H1 (cell line): ENCODE measurements around the gene FAM131C. TPM values are rescaled to one million over a fixed set of nuclear protein-coding genes. Genes with fewer than 3 reads are reported as not detected.

Source experiments
- CTCF ChIA-PET: fragments of 300-600 bp; sonication (Branson Sonifier 250); formaldehyde crosslinking; loops from one replicate; lab custom pipeline; 2021; ENCODE audit not compliant: partially characterized antibody; lab: Charles Lee
- POLR2A ChIA-PET: fragments of 300-600 bp; sonication (Branson Sonifier 250); formaldehyde crosslinking; loops from one replicate; lab custom pipeline; 2021; ENCODE audit warnings: inconsistent platforms; ENCODE audit not compliant: partially characterized antibody; lab: Charles Lee
- DNase-seq, 2 experiments: peaks; one replicate each; pipeline versions ENCODE4 v3.0.0 to v3.0.0-alpha.2; 2010 to 2022; ENCODE audit warnings: low spot score in 2 of 2, low read depth in 1 of 2, mixed read lengths in 1 of 2
- FAIRE-seq: peaks from 2 replicates; lab custom pipeline; 2011; peaks lifted over from hg19 to GRCh38; lab: Jason Lieb, UNC
- H2AFZ ChIP-seq: 2 replicates; pipeline ENCODE4 v1.8.1; 2012; ENCODE audit warnings: low read length, inconsistent platforms
- H2AK5ac ChIP-seq: 2 replicates; pipeline ENCODE4 v1.6.1; 2013; ENCODE audit warnings: low read depth, low read length
- H2BK120ac ChIP-seq: replicated peaks from 2 replicates; pipeline ENCODE3; 2013; ENCODE audit warnings: low read depth, low read length, inconsistent platforms
- H2BK12ac ChIP-seq: 2 replicates; pipeline ENCODE4 v1.6.1; 2013; ENCODE audit warnings: low read depth, low read length
- H2BK15ac ChIP-seq: 2 replicates; pipeline ENCODE4 v1.6.1; 2013; ENCODE audit warnings: low read length
- H2BK20ac ChIP-seq: 2 replicates; pipeline ENCODE4 v1.6.1; 2013; ENCODE audit warnings: low read length
- H2BK5ac ChIP-seq: 2 replicates; pipeline ENCODE4 v1.6.1; 2013; ENCODE audit warnings: low read depth, low read length
- H3K14ac ChIP-seq: 2 replicates; pipeline ENCODE4 v1.6.1; 2013; ENCODE audit warnings: inconsistent platforms; ENCODE audit not compliant: insufficient read length
- H3K18ac ChIP-seq: 2 replicates; pipeline ENCODE4 v1.6.1; 2013; ENCODE audit warnings: low read length; ENCODE audit errors: extremely low read depth
- H3K23ac ChIP-seq: 2 replicates; pipeline ENCODE4 v1.6.1; 2013; ENCODE audit warnings: inconsistent platforms; ENCODE audit not compliant: insufficient read length
- H3K23me2 ChIP-seq: 2 replicates; pipeline ENCODE4 v1.6.1; 2013; ENCODE audit warnings: low read depth, low read length
- H3K27ac ChIP-seq: 2 replicates; pipeline ENCODE4 v1.6.1; 2011; ENCODE audit warnings: low read depth, low read length, inconsistent platforms
- H3K27me3 ChIP-seq, 4 experiments: replicated peaks in 1 of 4; 1 replicate in 1 of 4; 2 replicates in 3 of 4; pipeline versions ENCODE4 v1.6.1 to v1.8.1; 2011 to 2013; ENCODE audit warnings: low read length in 3 of 4, mild to moderate bottlenecking in 3 of 4, inconsistent platforms in 2 of 4, mixed read lengths in 2 of 4, moderate library complexity in 1 of 4; ENCODE audit not compliant: control insufficient read depth in 3 of 4, insufficient read depth in 3 of 4; ENCODE audit errors: extremely low read depth in 1 of 4
- H3K36me3 ChIP-seq, 4 experiments: 2 replicates each; pipeline versions ENCODE4 v1.6.1 to v1.8.1; 2011 to 2013; ENCODE audit warnings: mild to moderate bottlenecking in 4 of 4, low read length in 3 of 4, moderate library complexity in 2 of 4, control low read depth in 1 of 4, inconsistent platforms in 1 of 4; ENCODE audit not compliant: insufficient read depth in 4 of 4, control insufficient read depth in 2 of 4
- H3K4ac ChIP-seq: replicated peaks from 2 replicates; pipeline ENCODE3; 2013; ENCODE audit warnings: low read length, low read depth, mixed read lengths, inconsistent platforms; ENCODE audit not compliant: insufficient read length
- H3K4me1 ChIP-seq, 4 experiments: replicated peaks in 1 of 4; 1 replicate in 1 of 4; 2 replicates in 3 of 4; pipeline versions ENCODE4 v1.6.1 to v1.8.1; 2011 to 2013; ENCODE audit warnings: low read length in 3 of 4, inconsistent platforms in 2 of 4, mixed read lengths in 1 of 4; ENCODE audit not compliant: insufficient read depth in 4 of 4, control insufficient read depth in 3 of 4
- H3K4me2 ChIP-seq, 2 experiments: 2 replicates each; pipeline versions ENCODE4 v1.6.1 to v1.8.1; 2011 to 2013; ENCODE audit warnings: low read depth in 2 of 2, low read length in 2 of 2, control low read depth in 1 of 2, inconsistent platforms in 1 of 2, mild to moderate bottlenecking in 1 of 2; ENCODE audit not compliant: insufficient read depth in 1 of 2
- H3K4me3 ChIP-seq, 4 experiments: fragments of 200-600, 300-600 bp in 1 of 4; sonication (generic), shearing (Covaris generic), sonication (Bioruptor Twin) in 1 of 4; 2 replicates each; pipeline versions ENCODE4 v1.5.1 to v1.8.1; 2011 to 2016; ENCODE audit warnings: low read length in 4 of 4, low read depth in 3 of 4, control low read depth in 2 of 4, inconsistent platforms in 2 of 4, mild to moderate bottlenecking in 2 of 4, mixed read lengths in 1 of 4, moderate library complexity in 1 of 4; ENCODE audit not compliant: insufficient read depth in 2 of 4; ENCODE audit errors: extremely low read depth in 1 of 4
- H3K56ac ChIP-seq: replicated peaks from 2 replicates; pipeline ENCODE3; 2013; ENCODE audit warnings: low read depth, mild to moderate bottlenecking, mixed read lengths, low read length, inconsistent platforms; ENCODE audit not compliant: insufficient read length
- H3K79me1 ChIP-seq: 2 replicates; pipeline ENCODE4 v1.6.1; 2013; ENCODE audit warnings: low read depth, low read length, control low read depth
- H3K79me2 ChIP-seq, 2 experiments: 2 replicates each; pipeline versions ENCODE4 v1.6.1 to v1.8.1; 2012 to 2013; ENCODE audit warnings: low read length in 2 of 2, mild to moderate bottlenecking in 2 of 2, inconsistent platforms in 1 of 2; ENCODE audit not compliant: insufficient read depth in 2 of 2, control insufficient read depth in 1 of 2
- H3K9ac ChIP-seq, 4 experiments: replicated peaks in 1 of 4; 1 replicate in 1 of 4; 2 replicates in 3 of 4; pipeline versions ENCODE4 v1.6.1 to v1.8.1; 2011 to 2013; ENCODE audit warnings: low read depth in 3 of 4, low read length in 3 of 4, control low read depth in 2 of 4, mild to moderate bottlenecking in 2 of 4, moderate library complexity in 2 of 4, inconsistent platforms in 1 of 4; ENCODE audit errors: extremely low read depth in 1 of 4
- H3K9me3 ChIP-seq, 2 experiments: 2 replicates each; pipeline versions ENCODE4 v1.6.1 to v1.8.1; 2012 to 2013; ENCODE audit warnings: mild to moderate bottlenecking in 2 of 2, moderate library complexity in 2 of 2, control low read depth in 1 of 2, inconsistent platforms in 1 of 2, low read depth in 1 of 2, low read length in 1 of 2, mixed read lengths in 1 of 2; ENCODE audit not compliant: insufficient read depth in 2 of 2
- H4K20me1 ChIP-seq, 2 experiments: replicated peaks in 1 of 2; 2 replicates each; pipeline versions ENCODE3 to v1.8.1; 2011 to 2013; ENCODE audit warnings: inconsistent platforms in 2 of 2, low read length in 2 of 2, mild to moderate bottlenecking in 1 of 2; ENCODE audit not compliant: insufficient read depth in 2 of 2, control insufficient read depth in 1 of 2
- H4K5ac ChIP-seq: 2 replicates; pipeline ENCODE4 v1.6.1; 2013; ENCODE audit warnings: low read length, low read depth, mixed read lengths, inconsistent platforms; ENCODE audit not compliant: insufficient read length
- H4K8ac ChIP-seq: 2 replicates; pipeline ENCODE4 v1.8.0; 2013; ENCODE audit warnings: mild to moderate bottlenecking, moderate library complexity, low read length, inconsistent platforms; ENCODE audit not compliant: insufficient read depth; ENCODE audit errors: extremely low read depth
- H4K91ac ChIP-seq: replicated peaks from 2 replicates; pipeline ENCODE3; 2013; ENCODE audit warnings: low read length, mixed read lengths, inconsistent platforms; ENCODE audit not compliant: insufficient read length
- EGR1 ChIP-seq: IDR thresholded peaks from 2 replicates; pipeline ENCODE4 v1.6.1; 2011; ENCODE audit warnings: low read depth, low read length, borderline replicate concordance
- EP300 ChIP-seq, 2 experiments: IDR thresholded peaks; 1 replicate in 1 of 2; 2 replicates in 1 of 2; pipeline ENCODE4 v1.6.1; 2011 to 2012; ENCODE audit warnings: low read depth in 2 of 2, low read length in 2 of 2, mild to moderate bottlenecking in 2 of 2, borderline replicate concordance in 1 of 2, inconsistent platforms in 1 of 2, moderate library complexity in 1 of 2
- EZH2 ChIP-seq: fragments of 200-600 bp; sonication (generic); IDR thresholded peaks from 2 replicates; pipeline ENCODE4 v1.7.1; 2012; ENCODE audit warnings: low read depth, mild to moderate bottlenecking, moderate library complexity, low read length, inconsistent platforms; ENCODE audit not compliant: severe bottlenecking
- JUND ChIP-seq: IDR thresholded peaks from 2 replicates; pipeline ENCODE4 v1.6.1; 2011; ENCODE audit warnings: mild to moderate bottlenecking, improper control_type of control experiment, low read length
- NRF1 ChIP-seq: IDR thresholded peaks from 2 replicates; pipeline ENCODE4 v1.6.1; 2011; ENCODE audit warnings: mild to moderate bottlenecking, low read depth, low read length, improper control_type of control experiment
- PHF8 ChIP-seq: fragments of 200-600 bp; sonication (generic); conservative IDR thresholded peaks from 2 replicates; pipeline ENCODE4 v1.7.1; 2012; ENCODE audit warnings: low read depth, mild to moderate bottlenecking, inconsistent platforms, low read length, moderate library complexity
- POLR2A ChIP-seq, 2 experiments: IDR thresholded peaks; 1 replicate in 1 of 2; 2 replicates in 1 of 2; pipeline ENCODE4 v1.6.1; 2011; ENCODE audit warnings: low read depth in 2 of 2, low read length in 2 of 2, mild to moderate bottlenecking in 2 of 2; ENCODE audit errors: control extremely low read depth in 1 of 2
- RAD21 ChIP-seq, 2 experiments: IDR thresholded peaks in 1 of 2; conservative IDR thresholded peaks in 1 of 2; 2 replicates each; pipeline ENCODE4 v1.6.1; 2011; ENCODE audit warnings: low read depth in 2 of 2, low read length in 2 of 2, improper control_type of control experiment in 1 of 2, inconsistent platforms in 1 of 2, mild to moderate bottlenecking in 1 of 2, moderate library complexity in 1 of 2
- RXRA ChIP-seq: IDR thresholded peaks from 2 replicates; pipeline ENCODE4 v1.6.1; 2011; ENCODE audit warnings: low read depth, mild to moderate bottlenecking, low read length, moderate library complexity; ENCODE audit not compliant: insufficient read depth
- SAP30 ChIP-seq: fragments of 300-600 bp; sonication (generic); IDR thresholded peaks from 2 replicates; pipeline ENCODE4 v1.7.1; 2012; ENCODE audit warnings: low read length, moderate library complexity, mild to moderate bottlenecking, inconsistent platforms; ENCODE audit not compliant: insufficient read depth, insufficient replicate concordance
- SIRT6 ChIP-seq: IDR thresholded peaks from one replicate; pipeline ENCODE4 v1.7.1; 2012; ENCODE audit warnings: low read length, inconsistent platforms
- SRF ChIP-seq: IDR thresholded peaks from 2 replicates; pipeline ENCODE4 v1.6.1; 2011; ENCODE audit warnings: mild to moderate bottlenecking, low read depth, low read length, moderate library complexity
- WGBS, 2 experiments: shearing (Covaris generic) in 1 of 2; methylation state at CpG; one replicate each; pipeline versions ENCODE4 v1.1.6 to v1.1.7; 2013 to 2015; ENCODE audit warnings: low lambda C conversion rate in 2 of 2, mixed read lengths in 2 of 2, inconsistent platforms in 1 of 2, low coverage in 1 of 2, missing lambda C conversion rate in 1 of 2; ENCODE audit not compliant: insufficient replicate concordance in 2 of 2, insufficient coverage in 1 of 2, insufficient read length in 1 of 2; ENCODE audit errors: extremely low coverage in 1 of 2, missing lambda C conversion rate in 1 of 2; 5-methylcytosine and 5-hydroxymethylcytosine counted together
- polyA plus RNA-seq, 7 experiments: library from polyadenylated mRNA; depleted of rRNA in 3 of 7; stranded (reverse) in 5 of 7; unstranded in 2 of 7; fragments of >200 nt in 5 of 7; fragments of 200-250 nt in 2 of 7; gene quantifications; 1 replicate in 5 of 7; 2 replicates in 1 of 7; 4 replicates in 1 of 7; pipeline versions ENCODE4 v1.2.1 to v1.2.3, GENCODE V29; 2011 to 2013; ENCODE audit warnings: missing spikeins in 2 of 7, mixed read lengths in 2 of 7
- total RNA-seq: library from RNA; stranded (reverse); fragmentation: NEBNext Ultra II Directional; extraction: Animal tissue kit (Norgen Biotek cat#: 25700); gene quantifications from 2 replicates; pipeline ENCODE4 v1.2.1, GENCODE V29; 2021
- TF ChIP-seq, protein P1 (sequence below): IDR thresholded peaks from 2 replicates; pipeline ENCODE4 v1.6.1; 2011; ENCODE audit warnings: low read length, improper control_type of control experiment

The FAM131C gene
- total and polyA plus RNA-seq, 2 of the 8 experiments (the other 6 are each of a cell fraction or from before 2014, with no cell fraction given) = 0.73 to 0.78 TPM

GRCh38 chr1:16038620-16038912, 34.9 kb downstream of the FAM131C start:
- Histone ChIP-seq H3K79me2 (no peaks in the 10 kb centered on the region), H3K4me3 (no peak overlapping the region), H2BK12ac (no peak overlapping the region), H2AFZ (no peak overlapping the region), H2BK120ac (no peak overlapping the region), H2AK5ac (no peak overlapping the region), H3K27ac (no peak overlapping the region), H3K4me2 (no peak overlapping the region), H3K23me2 (no peaks in the 10 kb centered on the region; the same call in 1 of the 2 replicates), H4K8ac (no peak overlapping the region; the same call in 1 of the 2 replicates), H3K18ac (no peak overlapping the region), H2BK20ac (no peak overlapping the region), H3K23ac (no peak overlapping the region), H3K27me3 (no peaks in the 10 kb centered on the region), H3K4ac (no peak overlapping the region), H3K9me3 (no peaks in the 10 kb centered on the region), H3K4me1 (no peaks in the 10 kb centered on the region), H2BK5ac (no peak overlapping the region), H3K79me1 (no peaks in the 10 kb centered on the region), H3K14ac (no peak overlapping the region), H4K20me1 (no peaks in the 10 kb centered on the region), H4K5ac (no peak overlapping the region), H4K91ac (no peak overlapping the region), H3K9ac (no peak overlapping the region), H3K56ac (no peak overlapping the region), H3K36me3 (no peaks in the 10 kb centered on the region), H2BK15ac (no peak overlapping the region)
- ChIA-PET CTCF (interaction anchor here (1.0 to 1.5 kb wide), 4 partner anchors 20 to 91 kb away, joined by 3 to 6 read pairs (median 4); partner anchors contain the start of gene HSPB7), POLR2A (interaction anchor here (1.5 kb wide), 1 partner anchor 26 kb away, joined by 3 read pairs; no protein-coding TSS in a partner anchor)
- no peak for FAIRE-seq
- WGBS, 2 experiments = 72% methylated on average over 4 of the region's 4 CpGs; no CpG with 5 or more reads in 1 of the 2 experiments
- no peak for DNase-seq
- no peak for TF ChIP-seq RXRA
- TF ChIP-seq JUND = no peak
- no peak for TF ChIP-seq NRF1
- TF ChIP-seq EP300 (IDR thresholded peaks at IDR 0.05; ENCODE audit: borderline replicate concordance in 1 of 2, low read depth in 2 of 2, low read length in 2 of 2) = no peak
- no peak for TF ChIP-seq SRF
- no peak for TF ChIP-seq RAD21 (IDR thresholded peaks at IDR 0.05 in 1 of 2, conservative IDR thresholded peaks at IDR 0.05 in 1 of 2; ENCODE audit: low read depth in 2 of 2, low read length in 2 of 2)
- TF ChIP-seq SAP30 = no peak
- no peak for TF ChIP-seq POLR2A (IDR thresholded peaks at IDR 0.05; ENCODE audit: control extremely low read depth in 1 of 2, low read depth in 2 of 2, low read length in 2 of 2)
- no peak for TF ChIP-seq PHF8
- TF ChIP-seq, protein P1, sequence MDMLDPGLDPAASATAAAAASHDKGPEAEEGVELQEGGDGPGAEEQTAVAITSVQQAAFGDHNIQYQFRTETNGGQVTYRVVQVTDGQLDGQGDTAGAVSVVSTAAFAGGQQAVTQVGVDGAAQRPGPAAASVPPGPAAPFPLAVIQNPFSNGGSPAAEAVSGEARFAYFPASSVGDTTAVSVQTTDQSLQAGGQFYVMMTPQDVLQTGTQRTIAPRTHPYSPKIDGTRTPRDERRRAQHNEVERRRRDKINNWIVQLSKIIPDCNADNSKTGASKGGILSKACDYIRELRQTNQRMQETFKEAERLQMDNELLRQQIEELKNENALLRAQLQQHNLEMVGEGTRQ = no peak
- no peak for TF ChIP-seq EZH2
- no peak for TF ChIP-seq EGR1
- no peak for TF ChIP-seq SIRT6
